22Rv1 (cell line): ENCODE data around the gene RERE.

ENCODE experiments used
- H3K27ac ChIP-seq: fragments of 450-650 bp; 2 replicates; pipeline ENCODE4 v1.5.1; 2017
- ZFX ChIP-seq: fragments of 450-650 bp; IDR thresholded peaks from 2 replicates; pipeline ENCODE4 v1.6.1; 2017; ENCODE audit warnings: antibody characterized with exemption, borderline replicate concordance
- TF ChIP-seq, protein P1 (sequence below): fragments of 450-650 bp; IDR thresholded peaks from 2 replicates; pipeline ENCODE4 v1.5.1; 2017; ENCODE audit warnings: mild to moderate bottlenecking

The RERE gene

GRCh38 chr1:8317647-8318381 is 499.6 kb downstream of the RERE start, which contains the start of gene SLC45A1:
Gene SLC45A1, plus strand, starts transcription at chr1:8318114. Its CDS starts 6,216 bp downstream, at chr1:8324330.
- H3K27ac ChIP-seq: no peak within 1 kb of the TSS
- TF ChIP-seq, protein P1, sequence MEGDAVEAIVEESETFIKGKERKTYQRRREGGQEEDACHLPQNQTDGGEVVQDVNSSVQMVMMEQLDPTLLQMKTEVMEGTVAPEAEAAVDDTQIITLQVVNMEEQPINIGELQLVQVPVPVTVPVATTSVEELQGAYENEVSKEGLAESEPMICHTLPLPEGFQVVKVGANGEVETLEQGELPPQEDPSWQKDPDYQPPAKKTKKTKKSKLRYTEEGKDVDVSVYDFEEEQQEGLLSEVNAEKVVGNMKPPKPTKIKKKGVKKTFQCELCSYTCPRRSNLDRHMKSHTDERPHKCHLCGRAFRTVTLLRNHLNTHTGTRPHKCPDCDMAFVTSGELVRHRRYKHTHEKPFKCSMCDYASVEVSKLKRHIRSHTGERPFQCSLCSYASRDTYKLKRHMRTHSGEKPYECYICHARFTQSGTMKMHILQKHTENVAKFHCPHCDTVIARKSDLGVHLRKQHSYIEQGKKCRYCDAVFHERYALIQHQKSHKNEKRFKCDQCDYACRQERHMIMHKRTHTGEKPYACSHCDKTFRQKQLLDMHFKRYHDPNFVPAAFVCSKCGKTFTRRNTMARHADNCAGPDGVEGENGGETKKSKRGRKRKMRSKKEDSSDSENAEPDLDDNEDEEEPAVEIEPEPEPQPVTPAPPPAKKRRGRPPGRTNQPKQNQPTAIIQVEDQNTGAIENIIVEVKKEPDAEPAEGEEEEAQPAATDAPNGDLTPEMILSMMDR: no peak
- no peak for TF ChIP-seq ZFX

DNA sequence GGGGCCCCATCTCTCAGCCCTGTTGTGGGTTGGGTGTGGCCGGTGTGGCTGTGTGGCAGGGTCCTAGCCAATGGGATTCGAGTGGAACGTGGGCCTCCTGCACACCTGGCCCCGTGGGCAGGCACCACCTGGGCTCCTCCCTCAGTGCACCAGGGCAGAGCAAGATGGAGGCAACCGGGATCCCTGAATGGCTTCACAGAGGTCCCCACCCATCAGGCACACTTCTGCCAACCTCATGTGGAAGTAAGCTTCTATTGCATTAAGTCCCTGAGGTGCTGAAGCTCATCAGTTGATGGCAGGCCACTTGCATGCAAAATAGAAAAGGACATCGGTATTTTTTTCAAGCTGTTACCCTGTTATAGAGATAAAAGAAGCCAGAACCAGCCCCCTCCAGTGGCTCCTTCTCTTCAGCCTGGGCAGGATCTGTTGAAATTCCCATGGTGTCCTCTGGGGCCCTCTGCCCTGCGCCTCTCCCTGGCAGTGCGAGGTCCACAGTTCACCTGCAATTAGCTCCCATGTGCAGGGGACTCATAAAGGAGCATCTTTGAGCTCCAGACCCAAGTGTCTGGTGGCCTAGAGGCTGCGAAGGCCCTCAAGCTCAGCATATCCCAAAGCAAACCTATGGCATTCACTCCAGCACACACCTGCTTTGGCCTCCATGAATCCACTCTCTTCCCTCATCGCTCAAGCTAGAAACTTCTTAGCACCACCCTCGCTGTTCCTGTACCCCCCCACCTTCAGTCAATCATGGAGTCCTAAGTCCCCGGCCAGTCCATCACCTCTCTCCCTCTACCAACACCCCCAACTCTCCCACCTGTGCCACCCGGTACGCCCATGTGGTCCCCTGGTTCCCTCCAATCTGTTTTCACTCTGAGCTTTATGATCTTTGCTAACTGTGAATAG is 501.6 kb downstream of the RERE start:
- no peak overlapping the region for H3K27ac ChIP-seq
- TF ChIP-seq ZFX: no peak
- TF ChIP-seq, protein P1: no peak; the same call in 1 of the 2 replicates

DNA sequence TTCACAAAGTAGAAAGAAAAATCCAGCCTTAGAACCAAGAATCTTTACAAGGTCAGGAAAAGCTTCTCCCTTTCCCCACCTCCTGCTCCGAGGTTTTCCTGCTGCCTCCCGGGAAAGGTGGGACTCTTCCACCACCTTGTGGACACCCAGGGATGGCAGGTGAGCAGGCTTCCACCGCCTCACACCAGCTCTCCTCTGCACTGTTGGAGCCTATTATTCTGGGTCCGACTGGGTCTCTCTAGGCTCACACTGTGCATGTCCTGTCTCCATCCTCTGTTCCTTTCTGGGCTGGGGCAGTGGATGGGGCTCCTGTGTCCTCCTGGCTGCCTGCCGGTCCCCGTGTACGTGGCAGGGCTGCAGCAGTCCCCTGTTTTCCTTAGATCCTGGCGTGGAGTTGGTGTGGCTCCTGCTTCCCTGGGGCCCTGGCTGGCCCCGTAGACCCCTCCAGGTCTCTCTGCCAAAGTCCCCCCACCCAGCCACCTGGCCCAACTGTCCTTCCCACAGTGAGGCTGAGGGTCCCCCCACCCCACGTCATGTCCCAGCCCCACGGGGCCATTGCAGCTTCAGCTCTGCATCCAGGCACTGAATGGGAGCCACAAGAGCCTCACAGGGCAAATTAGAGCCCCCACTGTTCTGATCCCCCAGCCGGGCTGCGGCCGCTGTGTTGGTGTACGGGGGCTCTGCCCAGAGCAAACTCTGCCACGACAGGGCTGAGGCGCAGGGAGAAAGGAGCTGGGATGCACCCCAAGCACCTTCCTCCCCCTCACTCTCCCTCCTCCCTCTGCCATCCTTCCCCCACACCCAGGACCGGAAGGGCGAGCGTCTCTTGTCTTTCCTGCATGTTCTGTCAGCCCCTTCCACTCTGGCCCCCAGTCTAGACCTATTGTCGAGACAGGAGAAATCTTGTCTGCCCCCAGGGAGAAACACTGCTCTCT is 502.8 kb downstream of the RERE start:
- no peak overlapping the region for H3K27ac ChIP-seq
- TF ChIP-seq ZFX: no peak
- TF ChIP-seq, protein P1: peak; percentile 85

- TF ChIP-seq ZFX: no peak
- no peak overlapping the region for H3K27ac ChIP-seq
Observed at GRCh38 chr1:8313231-8313630, 504.2 kb downstream of the RERE start.

DNA sequence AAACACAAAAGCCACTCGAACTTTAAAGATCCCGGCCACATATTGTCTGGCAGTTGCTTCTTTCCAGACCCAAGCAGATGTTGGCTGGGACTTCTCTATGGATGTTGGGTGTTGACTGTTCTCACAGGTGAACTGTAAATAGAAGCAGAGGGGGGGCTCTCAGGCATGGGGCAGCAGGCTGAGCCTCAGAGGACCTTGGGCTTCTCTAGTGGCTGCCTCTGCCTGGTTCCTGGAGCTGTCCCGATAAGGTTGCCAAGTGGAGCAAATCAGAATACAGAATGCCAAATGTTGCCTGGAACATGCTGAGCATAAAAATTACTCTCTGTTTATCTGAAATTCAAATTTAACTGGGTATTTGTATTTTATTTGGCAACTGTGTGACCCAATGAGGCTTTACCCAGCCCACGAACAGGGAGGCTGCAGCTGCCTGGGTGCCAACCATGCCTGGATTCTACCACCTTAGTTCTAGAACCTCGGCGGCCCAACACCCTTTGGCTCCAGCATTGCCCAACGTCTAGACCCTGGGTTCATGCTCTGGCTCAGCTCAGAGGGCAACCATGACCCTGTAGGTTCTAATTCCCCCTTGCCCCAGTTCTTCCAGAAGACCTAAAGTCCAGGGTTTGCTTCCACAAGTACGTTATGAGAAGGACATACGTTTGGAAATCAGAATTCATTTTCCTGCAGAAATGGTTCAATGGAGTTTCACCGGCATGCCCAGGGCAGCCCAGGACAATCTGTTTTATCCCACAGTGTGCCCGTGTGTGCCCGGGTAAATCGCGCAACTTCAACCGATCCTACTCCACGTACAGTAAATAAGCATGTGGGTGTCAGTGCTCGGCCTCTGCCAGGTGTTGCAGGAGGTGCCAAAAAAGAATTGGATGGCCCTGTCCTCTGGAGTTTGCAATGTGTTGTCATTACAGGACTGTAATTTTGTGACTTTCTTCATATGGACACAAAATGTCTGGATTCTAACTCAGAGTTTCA is 504.9 kb downstream of the RERE start:
- no peak for TF ChIP-seq ZFX
- TF ChIP-seq, protein P1: no peak
- no peak overlapping the region for H3K27ac ChIP-seq

GRCh38 chr1:8311068-8311718 is 506.2 kb downstream of the RERE start:
- no peak overlapping the region for H3K27ac ChIP-seq
- TF ChIP-seq ZFX: no peak
- TF ChIP-seq, protein P1: no peak
